ENCODE measurements around the gene ZP1.

ZP1 gene

GRCh38 chr11:60872124-60872960 is 5.0 kb downstream of the ZP1 start:
- ChIA-PET CTCF (interaction anchor here (1.0 to 1.4 kb wide), 2 partner anchors 27 to 32 kb away, joined by 3 to 5 read pairs; no protein-coding TSS in a partner anchor), POLR2A (ENCODE audit: low non-redundant PET) (no interaction called here)
- no peak for TF ChIP-seq CTCF (conservative IDR thresholded peaks at IDR 0.05; ENCODE audit: low read depth)
- no peak overlapping the region for H3K27ac ChIP-seq
- DNase-seq (ENCODE audit: low spot score): no peak

- ChIA-PET CTCF (interaction anchor here (1.0 kb wide), 1 partner anchor 31 kb away, joined by 3 read pairs; no protein-coding TSS in a partner anchor), POLR2A (ENCODE audit: low non-redundant PET) (no interaction called here)
- DNase-seq (ENCODE audit: low spot score): no peak
- TF ChIP-seq CTCF (conservative IDR thresholded peaks at IDR 0.05; ENCODE audit: low read depth): no peak
- no peak overlapping the region for H3K27ac ChIP-seq
Observed at GRCh38 chr11:60872961-60873524, 5.7 kb downstream of the ZP1 start.

GRCh38 chr11:60873533-60873932 is 6.2 kb downstream of the ZP1 start:
- CTCF ChIA-PET: no interaction called here
- no peak for TF ChIP-seq CTCF (conservative IDR thresholded peaks at IDR 0.05; ENCODE audit: low read depth)
- DNase-seq (ENCODE audit: low spot score): no peak
- no peak overlapping the region for H3K27ac ChIP-seq
- POLR2A ChIA-PET (ENCODE audit: low non-redundant PET): no interaction called here

GRCh38 chr11:60874421-60875365 is 7.4 kb downstream of the ZP1 start:
- ChIA-PET POLR2A (ENCODE audit: low non-redundant PET) (no interaction called here), CTCF (interaction anchor here (0.7 to 0.9 kb wide), 3 partner anchors 24 to 996 kb away, joined by 3 to 4 read pairs (median 3); no protein-coding TSS in a partner anchor)
- DNase-seq (ENCODE audit: low spot score): no peak
- TF ChIP-seq CTCF (conservative IDR thresholded peaks at IDR 0.05; ENCODE audit: low read depth): no peak
- no peak overlapping the region for H3K27ac ChIP-seq

- TF ChIP-seq CTCF (conservative IDR thresholded peaks at IDR 0.05; ENCODE audit: low read depth): no peak
- ChIA-PET POLR2A (ENCODE audit: low non-redundant PET) (no interaction called here), CTCF (interaction anchor here (0.5 to 0.9 kb wide), 3 partner anchors 23 to 995 kb away, joined by 3 to 4 read pairs (median 3); no protein-coding TSS in a partner anchor)
- no peak for DNase-seq (ENCODE audit: low spot score)
- no peak overlapping the region for H3K27ac ChIP-seq
Observed at GRCh38 chr11:60875366-60876167, 8.2 kb downstream of the ZP1 start.
